Measurements from ENCODE around the gene SLIT1.
"Not testable (repeated sequence)": the region's sequence is repeated elsewhere in the genome, so short reads cannot be mapped to it uniquely, and the experiment has no call there.

GRCh38 chr10:97033841-97034240, 151.9 kb downstream of the SLIT1 start:
- not testable (repeated sequence) for TF ChIP-seq EZH2 (IDR thresholded peaks at IDR 0.05); POLR2AphosphoS5 (IDR thresholded peaks at IDR 0.05; ENCODE audit: borderline replicate concordance, low read depth, low read length); FOXP2 (optimal IDR thresholded peaks at IDR 0.05; ENCODE audit: control extremely low read depth, extremely low read length, insufficient read depth)

All from SK-N-MC (cell line).